Activated naive CD8-positive, alpha-beta T cell (primary cell): ENCODE results near the gene KLHL28.

Experiments
- H3K27ac Mint-ChIP-seq: one replicate; pipeline ENCODE4 v1.8.0; 2021; ENCODE audit warnings: mixed read lengths
- H3K27me3 Mint-ChIP-seq: one replicate; pipeline ENCODE4 v1.8.0; 2021; ENCODE audit warnings: mixed read lengths
- H3K36me3 Mint-ChIP-seq: one replicate; pipeline ENCODE4 v1.8.0; 2021; ENCODE audit warnings: mixed read lengths
- H3K4me1 Mint-ChIP-seq: one replicate; pipeline ENCODE4 v1.8.0; 2021; ENCODE audit warnings: low read depth, mixed read lengths
- H3K4me3 Mint-ChIP-seq: one replicate; pipeline ENCODE4 v1.8.0; 2021; ENCODE audit warnings: mild to moderate bottlenecking, mixed read lengths
- H3K9me3 Mint-ChIP-seq: one replicate; pipeline ENCODE4 v1.8.0; 2021; ENCODE audit warnings: low read depth, mixed read lengths

Gene KLHL28

DNA sequence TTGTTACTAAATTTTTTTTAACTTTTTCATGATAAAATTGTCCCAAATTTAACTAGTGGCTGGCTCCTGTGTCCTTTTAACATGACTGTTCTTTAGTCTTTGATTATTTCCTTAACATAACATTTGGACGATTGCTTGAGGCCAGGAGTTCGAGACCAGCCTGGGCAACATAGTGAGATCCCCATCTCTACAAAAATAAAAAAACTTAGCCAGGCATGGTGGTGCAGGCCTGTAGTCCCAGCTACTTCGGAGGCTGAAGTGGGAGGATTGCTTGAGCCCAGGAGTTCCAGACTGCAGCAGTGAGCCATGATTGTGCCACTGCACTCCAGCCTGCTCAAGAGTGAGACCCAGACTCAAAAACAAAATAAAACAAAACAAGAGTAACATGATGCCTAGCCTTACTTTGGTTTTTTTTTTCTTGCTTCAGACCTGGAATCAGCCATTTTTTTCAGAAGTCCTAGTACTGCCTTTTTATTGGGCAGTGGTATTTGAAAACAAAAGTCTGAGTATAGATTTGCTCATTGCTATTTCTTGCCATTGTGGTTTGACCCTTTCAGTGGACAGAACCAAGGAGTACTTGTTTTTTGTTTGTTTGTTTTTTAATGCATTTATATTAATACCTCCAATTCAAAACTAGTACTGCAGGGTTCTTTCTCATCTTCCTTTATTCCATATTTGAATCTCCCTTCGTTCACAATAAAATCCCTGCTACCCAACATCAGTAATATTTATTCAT lies 5.0 kb upstream of the KLHL28 start:
- H3K27me3 Mint-ChIP-seq, result no peaks in the 10 kb centered on the region
- H3K36me3 Mint-ChIP-seq, result peaks cover 52% of the 10 kb centered on the region
- peaks cover 70% of the 10 kb centered on the region for H3K4me1 Mint-ChIP-seq
- H3K9me3 Mint-ChIP-seq, result peaks cover 36% of the 10 kb centered on the region
- H3K4me3 Mint-ChIP-seq, result peak overlapping the region; percentile 30
- H3K27ac Mint-ChIP-seq, result no peak overlapping the region

DNA sequence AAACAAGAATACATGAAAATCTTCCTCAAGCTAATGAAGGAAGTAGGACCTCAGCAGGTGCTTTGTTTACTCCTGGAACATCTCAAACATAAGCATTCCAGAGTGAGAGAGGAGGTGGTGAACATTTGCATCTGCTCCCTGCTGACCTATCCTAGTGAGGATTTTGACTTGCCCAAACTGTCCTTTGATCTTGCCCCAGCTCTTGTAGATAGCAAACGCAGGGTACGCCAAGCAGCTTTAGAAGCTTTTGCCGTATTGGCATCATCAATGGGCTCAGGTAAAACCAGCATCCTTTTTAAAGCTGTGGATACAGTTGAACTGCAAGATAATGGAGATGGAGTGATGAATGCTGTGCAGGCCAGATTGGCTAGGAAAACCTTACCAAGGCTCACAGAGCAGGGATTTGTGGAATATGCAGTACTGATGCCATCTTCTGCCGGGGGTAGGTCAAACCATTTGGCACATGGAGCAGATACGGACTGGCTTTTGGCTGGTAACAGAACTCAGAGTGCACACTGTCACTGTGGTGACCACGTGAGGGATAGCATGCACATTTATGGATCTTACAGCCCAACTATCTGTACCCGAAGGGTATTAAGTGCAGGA lies 2.1 kb upstream of the KLHL28 start:
- Mint-ChIP-seq H3K27ac (peak overlapping the region; percentile 12), H3K4me3 (no peak overlapping the region), H3K27me3 (no peaks in the 10 kb centered on the region), H3K4me1 (peaks cover 45% of the 10 kb centered on the region), H3K9me3 (peaks cover 22% of the 10 kb centered on the region), H3K36me3 (peaks cover 31% of the 10 kb centered on the region)

DNA sequence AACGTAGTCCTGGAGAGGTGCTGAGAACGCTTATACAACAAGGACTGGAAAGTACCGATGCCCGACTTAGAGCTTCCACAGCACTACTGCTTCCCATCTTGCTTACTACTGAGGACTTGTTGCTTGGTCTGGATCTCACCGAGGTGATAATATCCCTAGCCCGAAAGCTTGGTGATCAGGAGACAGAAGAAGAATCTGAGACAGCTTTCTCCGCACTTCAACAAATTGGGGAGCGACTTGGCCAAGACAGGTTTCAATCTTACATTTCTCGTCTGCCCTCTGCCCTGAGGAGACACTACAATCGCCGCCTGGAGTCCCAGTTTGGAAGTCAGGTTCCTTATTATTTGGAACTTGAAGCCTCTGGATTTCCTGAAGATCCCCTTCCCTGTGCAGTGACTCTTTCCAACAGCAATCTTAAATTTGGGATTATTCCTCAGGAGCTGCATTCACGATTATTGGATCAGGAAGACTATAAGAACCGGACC lies 1.3 kb upstream of the KLHL28 start:
- Mint-ChIP-seq H3K4me1 (peaks cover 46% of the 10 kb centered on the region), H3K27me3 (no peaks in the 10 kb centered on the region), H3K36me3 (peaks cover 26% of the 10 kb centered on the region)

DNA sequence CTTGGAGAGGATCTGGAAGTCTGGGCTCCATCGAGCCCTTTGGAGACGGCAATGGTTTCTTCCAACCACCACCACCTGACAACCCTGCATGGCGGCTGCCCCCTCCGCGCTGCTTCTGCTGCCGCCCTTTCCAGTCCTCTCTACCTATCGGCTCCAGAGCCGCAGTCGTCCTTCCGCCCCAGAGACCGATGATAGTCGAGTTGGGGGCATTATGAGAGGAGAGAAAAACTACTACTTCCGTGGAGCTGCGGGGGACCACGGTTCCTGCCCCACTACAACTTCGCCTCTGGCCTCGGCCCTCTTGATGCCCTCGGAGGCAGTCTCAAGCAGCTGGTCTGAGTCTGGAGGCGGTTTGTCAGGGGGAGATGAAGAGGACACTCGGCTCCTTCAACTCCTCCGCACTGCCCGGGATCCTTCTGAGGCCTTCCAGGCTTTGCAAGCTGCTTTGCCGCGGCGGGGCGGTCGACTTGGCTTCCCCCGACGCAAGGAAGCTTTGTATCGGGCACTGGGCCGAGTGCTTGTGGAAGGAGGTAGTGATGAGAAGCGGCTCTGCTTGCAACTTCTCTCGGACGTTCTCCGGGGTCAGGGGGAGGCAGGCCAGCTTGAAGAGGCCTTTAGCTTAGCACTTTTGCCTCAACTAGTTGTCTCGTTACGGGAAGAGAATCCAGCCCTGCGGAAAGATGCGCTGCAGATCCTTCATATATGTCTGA lies 742 bp upstream of the KLHL28 start:
- Mint-ChIP-seq H3K4me1 (peaks cover 46% of the 10 kb centered on the region), H3K9me3 (peaks cover 19% of the 10 kb centered on the region), H3K4me3 (no peak overlapping the region), H3K27me3 (no peaks in the 10 kb centered on the region), H3K27ac (peak overlapping the region; percentile 64), H3K36me3 (peaks cover 25% of the 10 kb centered on the region)

More for the DNA sequence above, 1.3 kb upstream of the KLHL28 start:
- H3K27ac Mint-ChIP-seq, result peak overlapping the region; percentile 64
- peaks cover 22% of the 10 kb centered on the region for H3K9me3 Mint-ChIP-seq
- no peak overlapping the region for H3K4me3 Mint-ChIP-seq

DNA sequence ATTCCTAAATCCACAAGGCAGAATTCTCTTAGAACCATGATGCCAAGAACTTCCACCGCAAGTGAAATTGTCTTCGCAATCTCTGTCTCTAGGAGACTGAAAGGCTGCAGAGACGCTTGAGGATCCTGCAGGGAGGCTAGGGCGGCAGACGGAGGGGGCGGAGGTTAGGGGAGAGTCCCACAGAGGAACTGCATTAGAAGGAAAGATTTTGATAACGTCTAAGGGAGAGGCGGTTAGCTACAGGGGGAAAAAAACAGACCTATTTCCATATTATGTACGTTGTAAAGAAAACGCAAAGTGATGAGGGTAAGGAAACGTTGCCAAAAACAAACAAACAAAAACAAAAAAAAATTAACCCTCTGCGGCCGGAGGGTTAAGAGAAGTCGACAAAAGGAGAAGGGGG lies 595 bp downstream of the KLHL28 start:
- peaks cover 45% of the 10 kb centered on the region for H3K4me1 Mint-ChIP-seq
- H3K9me3 Mint-ChIP-seq, result peaks cover 13% of the 10 kb centered on the region
- H3K36me3 Mint-ChIP-seq, result peaks cover 20% of the 10 kb centered on the region
- no peaks in the 10 kb centered on the region for H3K27me3 Mint-ChIP-seq
- H3K4me3 Mint-ChIP-seq, result no peak overlapping the region
- no peak overlapping the region for H3K27ac Mint-ChIP-seq

DNA sequence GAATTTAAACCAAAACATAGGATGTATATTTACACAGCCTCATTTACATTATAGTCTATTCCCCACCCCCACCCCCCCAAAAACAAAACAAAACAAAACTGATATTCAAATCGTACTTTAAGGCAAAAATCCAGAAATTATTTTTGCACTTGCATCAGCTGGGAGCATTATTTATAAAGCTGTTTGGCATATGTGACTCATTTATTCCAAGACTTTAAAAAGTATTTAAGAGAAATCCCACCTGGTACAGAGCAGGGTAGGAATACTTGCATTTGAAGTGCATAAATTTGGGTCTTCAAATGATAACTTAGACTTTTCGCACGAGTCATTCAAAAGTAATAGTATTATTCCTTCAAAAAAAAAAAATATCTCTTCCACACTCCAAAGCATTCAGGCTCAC lies 1.1 kb downstream of the KLHL28 start:
- Mint-ChIP-seq H3K27me3 (no peaks in the 10 kb centered on the region), H3K36me3 (peaks cover 22% of the 10 kb centered on the region), H3K4me1 (peaks cover 49% of the 10 kb centered on the region), H3K4me3 (no peak overlapping the region), H3K27ac (peak overlapping the region; percentile 35), H3K9me3 (peaks cover 13% of the 10 kb centered on the region)

DNA sequence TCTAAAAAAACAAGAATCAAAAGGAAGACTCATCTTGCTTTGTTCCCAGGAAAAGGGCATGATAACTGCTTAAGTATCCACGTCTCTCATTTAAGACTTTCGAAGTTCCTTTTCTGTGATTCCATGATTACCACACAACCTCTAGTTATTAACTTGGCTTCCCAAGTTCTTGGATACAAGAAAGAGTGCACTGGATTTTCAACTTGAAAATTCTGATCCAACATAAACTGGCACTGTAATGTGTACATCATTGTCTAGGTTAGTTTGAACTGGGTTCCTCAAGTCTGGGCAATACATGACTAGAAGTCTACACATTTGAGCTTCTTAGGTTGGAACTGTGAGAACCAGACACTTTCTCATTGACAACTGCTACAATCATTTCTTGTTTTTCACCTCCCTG lies 1.6 kb downstream of the KLHL28 start:
- no peaks in the 10 kb centered on the region for H3K27me3 Mint-ChIP-seq
- peaks cover 19% of the 10 kb centered on the region for H3K36me3 Mint-ChIP-seq
- H3K4me1 Mint-ChIP-seq, result peaks cover 50% of the 10 kb centered on the region
- H3K4me3 Mint-ChIP-seq, result no peak overlapping the region
- H3K27ac Mint-ChIP-seq, result peak overlapping the region; percentile 35
- peaks cover 13% of the 10 kb centered on the region for H3K9me3 Mint-ChIP-seq

DNA sequence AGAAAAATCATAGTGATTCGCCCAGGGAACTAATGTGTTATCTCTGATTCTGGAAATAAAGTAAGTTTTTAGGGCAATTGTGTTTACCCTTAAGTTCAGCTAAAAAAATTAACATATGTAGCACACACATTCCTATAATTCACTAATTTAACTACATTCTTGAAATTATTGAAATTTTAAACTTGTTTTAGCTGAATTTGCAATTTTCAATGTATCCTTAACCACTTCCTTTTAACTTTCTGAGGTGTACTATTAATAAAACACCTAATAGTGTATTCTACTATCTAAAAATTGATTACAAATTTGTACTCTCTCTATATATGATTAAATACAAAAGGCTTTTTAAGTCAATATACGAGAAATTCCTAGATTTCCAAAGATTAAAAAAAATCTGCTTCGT lies 2.2 kb downstream of the KLHL28 start:
- H3K9me3 Mint-ChIP-seq, result peaks cover 9% of the 10 kb centered on the region
- H3K4me3 Mint-ChIP-seq, result peak overlapping the region; percentile 71
- peaks cover 14% of the 10 kb centered on the region for H3K36me3 Mint-ChIP-seq
- H3K27ac Mint-ChIP-seq, result peak overlapping the region; percentile 2
- H3K27me3 Mint-ChIP-seq, result no peaks in the 10 kb centered on the region
- H3K4me1 Mint-ChIP-seq, result peaks cover 47% of the 10 kb centered on the region

DNA sequence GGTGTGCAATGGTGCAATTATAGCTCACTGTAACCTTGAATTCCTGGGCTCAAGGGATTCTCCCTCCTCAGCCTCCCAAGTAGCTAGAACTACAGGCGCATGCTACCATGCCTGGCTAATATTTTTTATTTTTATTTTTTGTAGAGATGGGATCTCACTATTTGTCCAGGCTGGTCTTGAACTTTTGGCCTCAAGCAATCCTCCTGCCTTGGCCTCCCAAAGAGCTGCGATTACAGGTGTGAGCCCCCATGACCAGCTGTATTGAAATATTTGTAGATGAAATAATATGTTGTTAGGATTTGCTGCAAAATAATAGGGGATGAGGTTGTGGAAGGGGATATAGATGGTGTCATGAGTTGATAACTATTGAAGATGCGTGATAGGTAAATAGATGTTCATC lies 4.9 kb downstream of the KLHL28 start:
- no peaks in the 10 kb centered on the region for H3K9me3 Mint-ChIP-seq
- no peak overlapping the region for H3K27ac Mint-ChIP-seq
- H3K4me3 Mint-ChIP-seq, result peak overlapping the region; percentile 15
- no peaks in the 10 kb centered on the region for H3K27me3 Mint-ChIP-seq
- peaks cover 10% of the 10 kb centered on the region for H3K36me3 Mint-ChIP-seq
- H3K4me1 Mint-ChIP-seq, result peaks cover 50% of the 10 kb centered on the region

DNA sequence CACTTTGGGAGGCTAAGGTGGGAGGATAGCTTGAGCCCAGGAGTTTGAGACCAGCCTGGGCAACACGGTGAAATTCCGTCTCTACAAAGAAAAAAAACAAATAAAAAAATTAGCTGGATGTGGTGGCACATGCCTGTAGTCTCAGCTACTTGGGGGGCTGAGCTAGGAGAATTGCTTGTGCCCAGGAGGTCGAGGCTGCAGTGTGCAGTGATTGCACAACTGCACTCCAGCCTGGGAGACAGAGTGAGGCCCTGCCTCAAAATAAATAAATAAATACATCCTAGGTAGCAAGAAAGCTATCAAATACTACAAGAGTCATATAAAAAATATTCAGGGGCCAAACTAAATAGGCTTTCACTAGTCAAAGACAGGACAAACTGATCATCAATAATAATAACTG lies 6.2 kb downstream of the KLHL28 start:
- Mint-ChIP-seq H3K27me3 (no peaks in the 10 kb centered on the region), H3K36me3 (peaks cover 10% of the 10 kb centered on the region), H3K4me3 (no peak overlapping the region)

DNA sequence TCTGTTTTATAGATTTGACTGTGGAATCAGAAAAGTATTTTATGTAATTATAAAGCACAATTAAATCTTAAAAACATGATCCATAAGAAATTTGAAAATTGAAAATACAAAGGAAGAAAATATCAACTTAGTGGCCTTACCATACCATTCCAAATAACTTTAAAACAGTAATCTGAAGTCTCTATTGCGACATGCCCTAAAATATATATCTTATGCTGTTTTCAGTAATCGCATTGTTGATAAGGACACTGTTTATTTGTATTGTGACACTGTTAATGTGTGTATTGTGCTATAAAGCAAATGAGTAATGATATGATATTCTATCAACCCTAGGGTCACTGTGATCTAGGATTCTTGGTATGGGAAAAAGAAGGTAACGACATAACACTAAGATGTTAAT lies 7.0 kb downstream of the KLHL28 start:
- Mint-ChIP-seq H3K9me3 (no peaks in the 10 kb centered on the region), H3K36me3 (peaks cover 10% of the 10 kb centered on the region), H3K4me3 (no peak overlapping the region), H3K27ac (no peak overlapping the region), H3K27me3 (no peaks in the 10 kb centered on the region), H3K4me1 (peaks cover 63% of the 10 kb centered on the region)

More for the DNA sequence above, 6.2 kb downstream of the KLHL28 start:
- H3K4me1 Mint-ChIP-seq, result peaks cover 61% of the 10 kb centered on the region
- no peaks in the 10 kb centered on the region for H3K9me3 Mint-ChIP-seq
- H3K27ac Mint-ChIP-seq, result no peak overlapping the region

DNA sequence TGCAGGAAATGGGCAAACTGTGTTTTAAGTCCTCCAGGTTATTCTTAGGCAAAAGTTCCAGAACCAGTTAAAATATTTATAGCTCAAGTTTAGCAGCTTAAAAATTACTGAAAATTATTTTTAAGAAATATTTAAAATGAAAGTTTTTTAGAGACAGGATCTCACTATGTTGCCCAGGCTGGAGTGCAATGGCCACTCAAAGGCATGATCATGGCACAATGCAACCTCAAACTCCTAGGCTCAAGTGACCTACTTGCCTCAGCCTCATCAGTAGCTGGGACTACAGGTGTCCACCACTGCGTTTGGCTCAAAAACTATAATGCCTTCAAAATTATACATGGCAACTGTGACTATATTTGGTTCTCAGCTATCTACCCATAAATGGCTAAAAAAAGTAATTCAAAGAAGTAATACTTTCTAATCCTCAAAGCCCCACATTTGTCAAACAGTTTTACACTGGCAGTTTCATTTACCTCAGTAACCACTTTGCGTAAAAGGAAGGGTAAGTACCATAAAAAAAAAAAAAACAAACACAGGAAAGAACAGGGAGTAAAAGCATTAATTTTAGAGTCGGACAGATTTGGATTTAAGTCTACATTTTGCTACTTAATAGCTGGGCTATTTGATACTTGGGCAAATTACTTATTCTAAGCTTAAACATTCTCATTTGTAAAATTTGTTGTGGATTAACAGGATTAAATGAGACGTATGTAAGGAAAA lies 9.2 kb downstream of the KLHL28 start:
- Mint-ChIP-seq H3K4me3 (no peak overlapping the region), H3K9me3 (peaks cover 3% of the 10 kb centered on the region), H3K4me1 (peaks cover 69% of the 10 kb centered on the region), H3K27me3 (no peaks in the 10 kb centered on the region), H3K36me3 (peaks cover 14% of the 10 kb centered on the region), H3K27ac (no peak overlapping the region)

DNA sequence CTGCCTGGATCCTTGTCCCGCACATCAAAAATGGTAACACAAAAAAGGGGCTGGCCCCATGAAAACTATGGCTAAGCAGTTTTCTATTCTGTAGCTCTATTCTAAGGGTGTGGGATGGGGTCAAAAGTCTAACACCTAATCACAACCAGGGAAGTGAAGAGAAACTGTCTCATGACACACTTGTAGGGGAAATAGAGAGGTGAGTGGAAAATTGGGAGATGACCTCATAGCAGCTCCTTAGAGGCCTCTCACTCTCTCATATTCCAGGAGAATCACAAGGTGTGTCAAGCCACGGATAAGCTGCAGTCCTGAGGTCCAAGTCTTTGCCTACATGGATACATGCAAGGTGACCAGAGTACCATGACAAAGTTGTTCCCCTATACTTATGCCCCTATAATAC lies 10.7 kb downstream of the KLHL28 start:
- H3K4me1 Mint-ChIP-seq, result peaks cover 63% of the 10 kb centered on the region
- no peak overlapping the region for H3K27ac Mint-ChIP-seq
- no peaks in the 10 kb centered on the region for H3K27me3 Mint-ChIP-seq
- peaks cover 14% of the 10 kb centered on the region for H3K36me3 Mint-ChIP-seq
- H3K4me3 Mint-ChIP-seq, result no peak overlapping the region
- H3K9me3 Mint-ChIP-seq, result peaks cover 3% of the 10 kb centered on the region

DNA sequence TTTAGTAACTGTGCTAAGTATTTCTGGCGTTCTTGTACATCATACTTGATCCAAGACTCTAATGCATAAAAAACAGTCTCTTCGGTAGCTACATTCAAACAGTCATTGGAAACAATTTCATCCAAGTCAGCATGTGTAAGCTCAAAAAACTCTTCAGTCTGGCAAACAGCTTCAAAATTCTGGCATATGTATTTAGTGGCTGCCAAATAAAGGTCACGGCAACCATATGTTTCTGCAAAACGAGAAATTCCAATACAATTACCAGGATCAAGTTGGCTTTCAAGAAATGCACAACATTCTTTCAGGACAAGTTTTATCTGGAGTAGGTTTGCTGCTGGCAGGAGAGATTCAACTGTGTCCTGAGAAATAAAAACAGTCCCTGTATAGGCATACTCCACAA lies 16.5 kb downstream of the KLHL28 start:
- H3K27me3 Mint-ChIP-seq, result no peaks in the 10 kb centered on the region
- no peak overlapping the region for H3K27ac Mint-ChIP-seq
- no peak overlapping the region for H3K4me3 Mint-ChIP-seq
- H3K9me3 Mint-ChIP-seq, result peaks cover 3% of the 10 kb centered on the region
- peaks cover 50% of the 10 kb centered on the region for H3K4me1 Mint-ChIP-seq
- peaks cover 40% of the 10 kb centered on the region for H3K36me3 Mint-ChIP-seq

DNA sequence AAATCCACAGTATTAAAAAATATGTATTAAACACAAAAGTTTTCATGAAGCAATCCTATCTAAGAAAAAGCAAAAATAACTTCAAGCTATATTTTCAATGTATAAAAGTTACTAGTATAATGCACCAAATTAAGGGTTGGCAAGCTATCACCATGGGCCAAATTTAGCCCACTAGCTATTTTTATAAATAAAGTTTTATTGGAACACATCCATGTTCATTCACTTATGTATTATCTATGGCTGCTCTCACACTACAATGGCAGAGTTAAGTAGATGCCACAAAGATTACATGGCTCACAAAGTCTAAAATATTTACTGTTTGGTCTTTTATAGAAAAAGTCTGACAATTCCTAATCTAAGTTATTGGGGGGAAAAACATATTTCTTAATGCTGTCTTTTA lies 17.6 kb downstream of the KLHL28 start:
- no peak overlapping the region for H3K27ac Mint-ChIP-seq
- H3K27me3 Mint-ChIP-seq, result no peaks in the 10 kb centered on the region
- peaks cover 52% of the 10 kb centered on the region for H3K4me1 Mint-ChIP-seq
- peaks cover 3% of the 10 kb centered on the region for H3K9me3 Mint-ChIP-seq
- H3K4me3 Mint-ChIP-seq, result no peak overlapping the region
- peaks cover 46% of the 10 kb centered on the region for H3K36me3 Mint-ChIP-seq
